Panc1 (cell line): Measurements from ENCODE around the gene CYP2F1. TPM values are rescaled to one million over a fixed set of nuclear protein-coding genes. Genes with fewer than 3 reads are reported as not detected.
"Not testable (repeated sequence)": the region's sequence is repeated elsewhere in the genome, so short reads cannot be mapped to it uniquely, and the experiment has no call there.

ENCODE experiments used
- ATAC-seq: fragments of 200-7000 bp; cut with Tn5 transposase; 2 replicates; pipeline ENCODE4 v1.9.1; 2020; ENCODE audit warnings: mild to moderate bottlenecking, moderate library complexity
- BruUV-seq: library from RNA; stranded (reverse); fragments of 400-500 nt; replicated peaks from 2 replicates; lab custom pipeline; 2021; lab: Mats Ljungman, UMichigan
- CTCF ChIA-PET: fragments of 300-600 bp; sonication (Branson Sonifier 250); formaldehyde crosslinking; loops from one replicate; lab custom pipeline; 2022; ENCODE audit warnings: antibody characterized with exemption; lab: Charles Lee
- POLR2A ChIA-PET: fragments of 300-600 bp; sonication (Branson Sonifier 250); formaldehyde crosslinking; loops from one replicate; lab custom pipeline; 2022; ENCODE audit warnings: antibody characterized with exemption; lab: Charles Lee
- DNase-seq: peaks from one replicate; pipeline ENCODE4 v3.0.0-alpha.2; 2010; ENCODE audit warnings: low read depth, low spot score
- H3K27ac ChIP-seq: 2 replicates; pipeline ENCODE4 v1.5.1; 2011; ENCODE audit warnings: mild to moderate bottlenecking, low read length, inconsistent platforms
- H3K27me3 ChIP-seq: fragments of 200-500 bp; sonication (Bioruptor generic); 2 replicates; pipeline ENCODE4 v1.6.0; 2014; ENCODE audit warnings: low read length, inconsistent platforms; ENCODE audit not compliant: control insufficient read depth, insufficient read depth
- H3K36me3 ChIP-seq: fragments of 200-500 bp; sonication (Bioruptor generic); 2 replicates; pipeline ENCODE4 v1.5.1; 2014; ENCODE audit warnings: inconsistent platforms, mild to moderate bottlenecking, low read length, moderate library complexity; ENCODE audit not compliant: control insufficient read depth, insufficient read depth
- H3K4me1 ChIP-seq: 2 replicates; pipeline ENCODE4 v1.5.1; 2011; ENCODE audit warnings: inconsistent platforms, mild to moderate bottlenecking, low read length, moderate library complexity; ENCODE audit not compliant: control insufficient read depth, insufficient read depth
- H3K4me3 ChIP-seq, 2 experiments: 2 replicates each; pipeline ENCODE4 v1.5.1; 2011 to 2012; ENCODE audit warnings: low read depth in 2 of 2, low read length in 2 of 2, mild to moderate bottlenecking in 2 of 2, inconsistent platforms in 1 of 2, moderate library complexity in 1 of 2
- H3K9me3 ChIP-seq: fragments of 200-500 bp; sonication (Bioruptor generic); 2 replicates; pipeline ENCODE4 v1.5.1; 2014; ENCODE audit warnings: low read depth, mild to moderate bottlenecking, inconsistent platforms, low read length, moderate library complexity; ENCODE audit not compliant: control insufficient read depth, insufficient read depth
- CTCF ChIP-seq: fragments of 450-650 bp; IDR thresholded peaks from 2 replicates; pipeline ENCODE4 v1.5.1; 2017; ENCODE audit warnings: mild to moderate bottlenecking
- POLR2AphosphoS5 ChIP-seq: IDR thresholded peaks from 2 replicates; pipeline ENCODE4 v1.6.1; 2012; ENCODE audit warnings: mild to moderate bottlenecking, low read depth, low read length, moderate library complexity
- REST ChIP-seq, 2 experiments: IDR thresholded peaks; 2 replicates each; pipeline ENCODE4 v1.6.1; 2011 to 2012; ENCODE audit warnings: low read depth in 2 of 2, control low read depth in 1 of 2, low read length in 1 of 2, mild to moderate bottlenecking in 1 of 2, moderate library complexity in 1 of 2; ENCODE audit not compliant: insufficient read depth in 1 of 2
- SIN3A ChIP-seq: IDR thresholded peaks from 2 replicates; pipeline ENCODE4 v1.6.1; 2012; ENCODE audit warnings: low read depth, mild to moderate bottlenecking, low read length, moderate library complexity, borderline replicate concordance; ENCODE audit not compliant: insufficient read depth
- TCF7L2 ChIP-seq: IDR thresholded peaks from 2 replicates; pipeline ENCODE4 v1.6.1; 2011; ENCODE audit warnings: mild to moderate bottlenecking, low read depth, low read length, inconsistent platforms
- in situ Hi-C: cut with HindIII; loops from 2 replicates; pipeline ENCODE4 v1.10.0; 2016; ENCODE audit warnings: low sequenced_read_pairs, low pct_unique_long_range_greater_than_20kb
- intact Hi-C: fragments of 100-400 bp; cut with micrococcal nuclease; formaldehyde crosslinking; loops from one replicate; pipeline ENCODE4 v1.10.0; 2022; ENCODE audit not compliant: unreplicated experiment
- total RNA-seq: library from RNA; stranded (reverse); gene quantifications from one replicate; pipeline ENCODE4 v1.2.1, GENCODE V29; 2021; ENCODE audit not compliant: unreplicated experiment

The CYP2F1 gene
- total RNA-seq, 1 experiment from 2014 or later = not detected

GRCh38 chr19:41127801-41128300 lies 13.6 kb downstream of the CYP2F1 start:
- in situ Hi-C loops, H3K27ac ChIP-seq, BruUV-seq, POLR2A ChIA-PET, H3K4me1 ChIP-seq, H3K27me3 ChIP-seq, DNase-seq, CTCF ChIA-PET, H3K9me3 ChIP-seq, intact Hi-C loops, H3K36me3 ChIP-seq: not testable (repeated sequence)
- ATAC-seq = peak; percentile 87
- TF ChIP-seq CTCF = peak; percentile 38
- H3K4me3 ChIP-seq = peak overlapping the region in 1 of 2 experiments; percentile 15; a peak in 1 of 4 replicates

GRCh38 chr19:41128692-41129091 lies 14.5 kb downstream of the CYP2F1 start:
- H3K9me3 ChIP-seq = no peaks in the 10 kb centered on the region
- no peaks in the 10 kb centered on the region for H3K27me3 ChIP-seq
- CTCF ChIA-PET = no interaction called here
- POLR2A ChIA-PET = no interaction called here
- BruUV-seq = no TSS peak
- no peaks in the 10 kb centered on the region for H3K4me1 ChIP-seq
- H3K36me3 ChIP-seq = no peaks in the 10 kb centered on the region
- in situ Hi-C loops (no loop called here), intact Hi-C loops (no loop called here)
- H3K4me3 ChIP-seq = no peak overlapping the region
- DNase-seq = no peak
- no peak overlapping the region for H3K27ac ChIP-seq
- ATAC-seq = no peak
- no peak for TF ChIP-seq REST (IDR thresholded peaks at IDR 0.05; ENCODE audit: insufficient read depth in 1 of 2, low read depth in 2 of 2, low read length in 1 of 2)
- TF ChIP-seq CTCF = no peak
- no peak for TF ChIP-seq TCF7L2

- H3K27me3 ChIP-seq = no peaks in the 10 kb centered on the region
- TF ChIP-seq POLR2AphosphoS5 (no peak), CTCF (no peak), TCF7L2 (no peak), REST (IDR thresholded peaks at IDR 0.05; ENCODE audit: insufficient read depth in 1 of 2, low read depth in 2 of 2, low read length in 1 of 2) (no peak), SIN3A (no peak)
- intact Hi-C loops (no loop called here), in situ Hi-C loops (no loop called here)
- ChIA-PET POLR2A (interaction anchor here (0.6 kb wide), 1 partner anchor 209 kb away, joined by 7 read pairs; no protein-coding TSS in a partner anchor), CTCF (no interaction called here)
- no peak for ATAC-seq
- DNase-seq = no peak
- no peaks in the 10 kb centered on the region for H3K36me3 ChIP-seq
- H3K27ac ChIP-seq = no peak overlapping the region
- H3K4me3 ChIP-seq = no peak overlapping the region
- no peaks in the 10 kb centered on the region for H3K9me3 ChIP-seq
- no peaks in the 10 kb centered on the region for H3K4me1 ChIP-seq
- BruUV-seq = no TSS peak
Observed at GRCh38 chr19:41131186-41131585, 17.0 kb downstream of the CYP2F1 start.
